SH-SY5Y (cell line): ENCODE measurements around the gene VASP.

Experiments used
- GATA2 ChIP-seq: IDR thresholded peaks from 2 replicates; pipeline ENCODE4 v1.6.1; 2011; ENCODE audit warnings: mild to moderate bottlenecking, low read depth, low read length
- GATA3 ChIP-seq: IDR thresholded peaks from 2 replicates; pipeline ENCODE4 v1.6.1; 2011; ENCODE audit warnings: low read depth, mild to moderate bottlenecking, low read length, moderate library complexity

DNA sequence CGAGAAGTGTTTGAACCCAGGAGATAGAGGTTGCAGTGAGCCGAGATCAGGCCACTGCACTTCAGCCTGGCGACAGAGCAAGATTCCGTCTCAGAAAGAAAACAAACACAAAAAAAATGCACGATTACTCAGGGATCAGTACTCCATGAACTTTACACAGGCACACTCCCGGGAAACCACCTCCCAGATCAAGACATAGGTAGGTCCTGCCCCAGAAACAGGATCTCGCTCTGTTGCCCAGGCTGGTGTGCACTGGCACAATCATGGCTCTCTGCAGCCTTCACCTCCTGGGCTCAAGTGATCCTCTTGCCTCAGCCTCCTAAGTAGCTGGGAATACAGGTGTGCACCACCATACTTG, 11.2 kb downstream of the VASP start:
- TF ChIP-seq GATA3 (no peak), GATA2 (no peak)
